ENCODE results near the gene CYB5R2.

CYB5R2 gene

GRCh38 chr11:7636350-7636749, 37.0 kb downstream of the CYB5R2 start:
- DNase-seq: no peak

DNA sequence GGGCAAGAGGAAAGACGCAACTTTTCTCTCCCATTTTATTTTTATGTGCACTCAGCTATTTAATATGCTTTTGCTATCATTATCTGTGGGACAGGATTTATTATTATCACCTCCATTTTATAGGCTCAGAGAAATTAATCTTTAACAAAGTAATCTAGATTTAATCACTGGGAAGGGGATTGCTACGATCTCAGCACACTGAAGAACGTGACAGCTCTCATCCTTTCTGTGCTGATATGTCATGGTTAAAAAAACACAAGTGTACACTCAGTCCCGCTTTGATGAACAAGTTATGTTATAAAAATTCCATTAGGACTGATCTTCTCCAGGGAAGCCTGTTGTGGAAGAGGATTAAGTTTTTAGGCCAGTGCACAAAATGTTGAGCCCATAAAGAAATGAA, 37.6 kb downstream of the CYB5R2 start:
- no peak for DNase-seq

- no peak for DNase-seq
Measured at GRCh38 chr11:7635137-7635536, 38.2 kb downstream of the CYB5R2 start.

DNA sequence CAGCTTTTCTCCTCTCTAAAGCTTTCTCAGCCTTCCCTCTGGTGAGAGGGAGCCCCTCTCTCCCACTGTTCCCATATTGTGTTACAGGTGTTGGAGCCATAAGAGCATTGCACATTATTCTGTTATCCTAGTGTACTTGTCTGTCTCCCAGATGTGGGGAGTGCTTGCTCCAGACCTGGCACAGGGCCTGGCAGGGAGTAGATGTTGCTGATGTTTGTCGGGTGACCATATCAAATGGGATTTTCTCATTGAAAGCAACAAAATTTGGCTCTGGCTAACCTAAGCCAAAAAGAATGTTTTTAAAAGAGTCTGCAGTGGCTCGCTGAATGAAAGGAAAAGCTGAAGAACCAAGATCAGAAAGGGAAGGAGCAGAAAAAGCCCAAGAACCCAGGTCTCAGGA, 41.1 kb downstream of the CYB5R2 start:
- DNase-seq: no peak

GRCh38 chr11:7630002-7630401, 43.3 kb downstream of the CYB5R2 start:
- DNase-seq: no peak

GRCh38 chr11:7628660-7629059, 44.6 kb downstream of the CYB5R2 start:
- no peak for DNase-seq

- no peak for DNase-seq
Measured at GRCh38 chr11:7622721-7623120, 50.6 kb downstream of the CYB5R2 start.

GRCh38 chr11:7621554-7621953, 51.7 kb downstream of the CYB5R2 start:
- no peak for DNase-seq

DNA sequence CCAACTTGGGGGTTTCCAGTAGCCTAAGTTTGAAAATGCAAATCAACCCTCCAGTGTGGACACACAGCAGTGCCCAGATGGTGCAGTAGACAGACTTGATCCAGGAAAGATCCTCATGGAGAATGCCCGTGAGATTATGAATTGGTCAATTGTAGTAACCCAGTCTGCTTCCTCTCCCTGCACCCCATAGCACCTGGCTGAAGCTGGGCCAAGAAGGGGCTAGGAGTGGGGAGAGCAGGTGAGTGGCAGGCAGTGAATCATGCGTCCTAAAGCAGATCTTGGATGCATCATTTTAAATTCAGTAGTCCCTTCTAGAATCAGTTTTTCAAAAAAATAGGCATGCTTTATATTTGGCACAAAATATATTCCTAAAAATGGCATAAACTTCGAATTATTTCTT, 52.2 kb downstream of the CYB5R2 start:
- no peak for DNase-seq

GRCh38 chr11:7619322-7619721, 54.0 kb downstream of the CYB5R2 start:
- no peak for DNase-seq

- DNase-seq: no peak
Measured at GRCh38 chr11:7617032-7617431, 56.3 kb downstream of the CYB5R2 start.
